Activated T-cell treated with anti-CD3 and anti-CD28 coated beads, Interleukin-2, amount 50 U/mL, for 4 hours (primary cell): ENCODE measurements around the gene ETNK2. TPM values are rescaled to one million over a fixed set of nuclear protein-coding genes. Genes with fewer than 3 reads are reported as not detected.

Source experiments
- ATAC-seq, 2 donors: fragments of 200-7000 bp; cut with Tn5 transposase; one replicate each; pipeline ENCODE4 v1.10.0; 2021
- DNase-seq: peaks from one replicate; pipeline ENCODE4 v3.0.0-alpha.2; 2020
- H3K27me3 Mint-ChIP-seq: one replicate; pipeline ENCODE4 v1.8.0; 2021; ENCODE audit warnings: low read depth, mixed read lengths
- H3K36me3 Mint-ChIP-seq: one replicate; pipeline ENCODE4 v1.8.0; 2022; ENCODE audit warnings: mixed read lengths; ENCODE audit not compliant: insufficient read depth
- H3K4me1 Mint-ChIP-seq: one replicate; pipeline ENCODE4 v1.8.0; 2021; ENCODE audit warnings: low read depth, mixed read lengths
- H3K4me3 Mint-ChIP-seq: one replicate; pipeline ENCODE4 v1.8.0; 2021; ENCODE audit warnings: mild to moderate bottlenecking, moderate library complexity, mixed read lengths
- H3K9me3 Mint-ChIP-seq: one replicate; pipeline ENCODE4 v1.8.0; 2021; ENCODE audit warnings: mixed read lengths
- total RNA-seq, 3 donors: library from RNA; stranded (reverse); gene quantifications; one replicate each; pipeline ENCODE4 v1.2.1, GENCODE V29; 2021

The ETNK2 gene
- total RNA-seq, 3 donors from 2014 or later: 0.79 to 1.2 (median 0.99) TPM

DNA sequence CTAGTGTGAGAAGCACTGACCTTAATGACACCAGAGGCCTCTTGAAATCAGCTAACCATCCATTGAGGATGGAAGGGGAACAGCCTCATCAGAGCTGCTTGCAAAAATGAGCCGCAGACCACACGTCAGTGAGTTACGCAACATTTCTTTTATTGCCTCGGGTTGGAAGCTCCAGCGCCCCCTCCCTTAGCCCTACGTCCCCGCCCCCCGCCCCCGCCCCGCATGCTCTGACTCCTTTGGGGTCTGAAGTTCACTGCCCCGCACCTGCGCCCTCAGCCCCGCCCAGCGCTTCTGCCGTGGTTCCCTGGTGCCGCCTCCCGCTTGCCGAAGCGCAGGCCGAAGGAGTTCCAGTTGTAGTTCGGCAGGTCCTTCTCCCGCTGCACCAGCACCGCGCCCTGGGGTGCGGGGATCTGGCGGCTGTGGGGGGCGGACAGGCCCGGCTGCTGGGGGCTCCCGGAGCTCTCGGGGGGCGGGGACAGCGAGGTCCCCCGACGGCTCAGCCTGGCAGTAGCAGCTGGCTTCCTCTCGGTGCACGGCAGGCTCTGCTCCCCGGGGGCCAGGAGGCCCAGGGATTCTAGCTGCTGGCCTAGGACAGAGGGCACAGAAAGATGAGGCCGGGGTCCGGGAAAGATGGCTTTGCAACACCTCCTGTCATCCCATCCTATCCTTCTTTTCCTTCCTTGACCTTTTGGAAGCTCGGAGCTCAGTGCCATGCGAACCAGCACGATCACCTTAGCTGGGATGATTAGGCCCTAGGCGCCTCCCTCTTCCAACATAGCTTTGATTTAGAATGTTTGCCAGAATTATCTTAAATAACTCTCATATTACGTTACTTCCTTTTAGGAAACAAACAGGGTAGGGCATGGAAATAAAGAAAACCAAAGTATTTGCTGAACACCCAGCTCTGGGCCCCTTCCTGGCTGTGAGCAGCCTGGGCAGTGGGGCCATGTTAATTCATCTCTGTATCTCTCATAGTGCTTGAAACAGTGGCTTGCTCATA is 38.7 kb upstream of the ETNK2 start:
- Mint-ChIP-seq H3K36me3 (no peaks in the 10 kb centered on the region), H3K4me1 (peaks cover 8% of the 10 kb centered on the region), H3K9me3 (no peaks in the 10 kb centered on the region), H3K4me3 (no peak overlapping the region), H3K27me3 (peaks cover 64% of the 10 kb centered on the region)
- ATAC-seq (peak; percentile 57 to 62), DNase-seq (peak; percentile 16)

GRCh38 chr1:204188959-204189639 is 37.3 kb upstream of the ETNK2 start:
- H3K36me3 Mint-ChIP-seq: no peaks in the 10 kb centered on the region
- DNase-seq (no peak), ATAC-seq (peak in 1 of 2 donors; percentile 46)
- no peaks in the 10 kb centered on the region for H3K9me3 Mint-ChIP-seq
- no peak overlapping the region for H3K4me3 Mint-ChIP-seq
- H3K27me3 Mint-ChIP-seq: peaks cover 66% of the 10 kb centered on the region
- peaks cover 5% of the 10 kb centered on the region for H3K4me1 Mint-ChIP-seq

DNA sequence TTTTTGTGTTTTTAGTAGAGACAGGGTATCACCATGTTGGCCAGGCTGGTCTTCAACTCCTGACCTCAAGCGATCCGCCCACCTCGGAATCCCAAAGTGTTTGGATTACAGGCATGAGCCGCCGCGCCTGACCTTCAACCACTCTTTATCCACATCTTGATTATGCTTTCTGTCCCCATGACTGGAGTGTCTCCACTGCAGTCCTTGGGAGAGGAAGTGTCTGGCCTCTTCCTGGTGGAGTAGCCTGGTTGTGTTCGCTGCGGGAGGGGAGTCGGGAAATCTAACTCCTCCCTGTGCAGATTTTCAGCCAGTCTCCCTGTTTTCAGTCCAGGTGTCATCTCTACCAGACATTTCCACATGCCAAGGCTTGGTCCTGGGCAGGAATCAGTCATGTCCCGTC is 34.8 kb upstream of the ETNK2 start:
- Mint-ChIP-seq H3K36me3 (no peaks in the 10 kb centered on the region), H3K4me1 (peaks cover 5% of the 10 kb centered on the region), H3K4me3 (no peak overlapping the region), H3K27me3 (peaks cover 57% of the 10 kb centered on the region), H3K9me3 (no peaks in the 10 kb centered on the region)
- DNase-seq (no peak), ATAC-seq (no peak)

DNA sequence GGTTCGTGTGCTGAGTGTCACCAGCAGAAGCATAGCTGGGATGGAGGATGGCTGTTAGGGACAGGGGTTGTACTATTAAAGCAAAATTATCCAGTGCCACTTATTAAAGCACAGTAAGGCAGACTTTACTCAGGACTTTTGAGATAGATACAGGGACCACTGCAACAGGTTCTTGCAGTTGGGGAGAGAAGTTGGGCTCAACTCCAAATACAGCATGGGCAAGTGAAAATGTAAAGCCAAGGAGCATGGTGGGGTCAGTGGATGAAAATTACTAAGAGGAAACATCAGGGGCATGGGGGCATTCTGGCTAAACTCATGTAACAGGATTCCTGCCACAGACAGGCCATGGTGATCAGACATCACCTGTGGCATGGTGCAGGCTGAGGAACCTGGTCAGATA is 29.3 kb upstream of the ETNK2 start:
- Mint-ChIP-seq H3K36me3 (no peaks in the 10 kb centered on the region), H3K4me3 (no peak overlapping the region), H3K27me3 (peaks cover 7% of the 10 kb centered on the region), H3K4me1 (no peaks in the 10 kb centered on the region), H3K9me3 (no peaks in the 10 kb centered on the region)
- no peak for ATAC-seq
- no peak for DNase-seq

- no peaks in the 10 kb centered on the region for H3K9me3 Mint-ChIP-seq
- no peak for DNase-seq
- peaks cover 7% of the 10 kb centered on the region for H3K27me3 Mint-ChIP-seq
- ATAC-seq: no peak
- no peaks in the 10 kb centered on the region for H3K36me3 Mint-ChIP-seq
- no peak overlapping the region for H3K4me3 Mint-ChIP-seq
- H3K4me1 Mint-ChIP-seq: no peaks in the 10 kb centered on the region
Measured at GRCh38 chr1:204180133-204180532, 28.3 kb upstream of the ETNK2 start.

DNA sequence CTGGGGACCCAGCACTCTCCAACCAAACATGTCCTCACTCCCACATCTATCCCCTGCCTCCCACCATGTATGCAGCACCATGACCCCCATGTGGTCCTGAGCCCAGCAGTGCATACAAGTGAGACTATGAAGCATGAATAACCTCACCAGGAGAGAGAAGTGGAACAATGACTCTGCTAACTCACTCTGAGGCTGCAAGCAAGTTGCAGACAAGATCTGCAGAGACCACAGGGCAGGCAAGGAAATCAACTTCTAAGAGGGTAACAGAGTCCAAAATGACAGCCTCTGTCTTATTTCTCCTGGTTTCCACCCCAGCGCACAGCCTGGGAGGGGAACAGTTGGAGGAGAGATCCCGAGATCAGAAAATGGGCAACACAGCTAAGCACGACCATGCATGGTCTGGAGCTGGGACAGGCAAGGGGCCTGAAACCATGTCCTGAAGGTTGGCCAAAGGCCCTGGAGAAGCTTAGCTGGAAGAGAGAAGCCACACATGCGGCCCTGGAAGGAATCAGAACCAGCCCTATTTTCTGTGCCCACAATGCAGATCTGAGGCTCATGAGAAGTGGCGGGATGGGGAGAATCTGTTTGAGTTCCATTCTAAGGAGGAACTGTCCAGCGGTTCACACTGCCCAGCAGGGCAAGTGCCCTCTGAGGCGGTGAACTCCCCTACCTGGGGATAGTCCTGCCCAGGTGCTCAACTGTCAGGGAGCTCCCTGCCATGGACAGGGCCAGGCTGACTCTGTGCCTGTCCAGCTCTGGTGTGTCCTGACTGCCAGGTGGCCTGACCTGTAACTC is 26.8 kb upstream of the ETNK2 start:
- Mint-ChIP-seq H3K9me3 (peaks cover under 1% of the 10 kb centered on the region), H3K4me3 (no peak overlapping the region), H3K36me3 (no peaks in the 10 kb centered on the region), H3K4me1 (no peaks in the 10 kb centered on the region), H3K27me3 (peaks cover 6% of the 10 kb centered on the region)
- DNase-seq: no peak
- no peak for ATAC-seq

DNA sequence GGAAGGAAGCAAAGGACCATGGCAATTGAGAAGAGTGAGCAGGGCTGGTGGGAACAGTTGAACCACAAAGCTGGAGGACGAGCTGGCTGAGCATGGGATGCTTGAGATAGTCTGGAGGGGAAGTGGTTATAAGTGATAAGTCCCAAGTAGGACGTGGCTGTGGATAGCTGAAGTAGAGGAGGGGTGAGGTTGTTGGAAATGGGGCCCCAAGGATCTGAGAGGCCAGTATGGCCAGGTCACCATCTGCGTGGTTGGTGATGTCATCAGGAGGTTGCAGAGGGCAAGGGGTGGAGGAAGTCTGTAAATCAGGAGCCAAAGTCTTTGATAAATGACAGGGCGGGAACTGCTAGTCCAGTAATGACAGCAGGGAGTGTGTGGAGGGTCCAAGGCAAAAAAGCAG is 25.3 kb upstream of the ETNK2 start:
- H3K4me3 Mint-ChIP-seq: no peak overlapping the region
- H3K36me3 Mint-ChIP-seq: no peaks in the 10 kb centered on the region
- DNase-seq (no peak), ATAC-seq (no peak)
- H3K4me1 Mint-ChIP-seq: no peaks in the 10 kb centered on the region
- peaks cover 4% of the 10 kb centered on the region for H3K27me3 Mint-ChIP-seq
- H3K9me3 Mint-ChIP-seq: peaks cover 4% of the 10 kb centered on the region

- Mint-ChIP-seq H3K4me1 (no peaks in the 10 kb centered on the region), H3K9me3 (peaks cover 7% of the 10 kb centered on the region), H3K4me3 (no peak overlapping the region), H3K27me3 (peaks cover 4% of the 10 kb centered on the region), H3K36me3 (no peaks in the 10 kb centered on the region)
- no peak for DNase-seq
- ATAC-seq: no peak
Measured at GRCh38 chr1:204176049-204176448, 24.2 kb upstream of the ETNK2 start.

DNA sequence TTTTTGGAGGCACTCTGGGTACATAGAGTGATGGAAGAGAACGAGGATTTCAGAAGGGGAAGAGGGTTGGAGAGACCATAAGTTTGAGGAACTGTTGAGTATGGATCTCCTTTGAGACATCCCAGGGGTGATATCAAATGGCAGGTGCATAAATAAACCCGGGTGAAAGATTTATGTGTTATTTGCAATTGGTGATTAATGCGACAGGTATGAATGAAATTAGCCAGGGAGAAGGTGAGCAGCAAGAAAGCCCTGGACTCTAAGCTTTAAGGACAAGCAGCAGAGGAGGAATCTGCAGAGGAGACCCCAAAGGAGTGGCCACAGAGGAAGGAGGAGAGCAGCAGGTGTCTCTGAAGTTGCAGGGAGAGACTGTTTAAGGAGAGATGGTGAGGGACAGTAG is 23.1 kb upstream of the ETNK2 start:
- H3K4me3 Mint-ChIP-seq: no peak overlapping the region
- peaks cover 4% of the 10 kb centered on the region for H3K27me3 Mint-ChIP-seq
- peaks cover 12% of the 10 kb centered on the region for H3K9me3 Mint-ChIP-seq
- H3K4me1 Mint-ChIP-seq: no peaks in the 10 kb centered on the region
- ATAC-seq (no peak), DNase-seq (no peak)
- no peaks in the 10 kb centered on the region for H3K36me3 Mint-ChIP-seq

GRCh38 chr1:204172404-204173029 is 20.7 kb upstream of the ETNK2 start:
- H3K9me3 Mint-ChIP-seq: peaks cover 24% of the 10 kb centered on the region

GRCh38 chr1:204171751-204172178 is 19.9 kb upstream of the ETNK2 start:
- H3K4me3 Mint-ChIP-seq: no peak overlapping the region
- no peaks in the 10 kb centered on the region for H3K4me1 Mint-ChIP-seq
- no peaks in the 10 kb centered on the region for H3K36me3 Mint-ChIP-seq
- peaks cover 27% of the 10 kb centered on the region for H3K9me3 Mint-ChIP-seq
- DNase-seq (no peak), ATAC-seq (no peak)
- peaks cover 4% of the 10 kb centered on the region for H3K27me3 Mint-ChIP-seq

More at GRCh38 chr1:204172404-204173029, 20.7 kb upstream of the ETNK2 start:
- DNase-seq (no peak), ATAC-seq (no peak)
- no peaks in the 10 kb centered on the region for H3K36me3 Mint-ChIP-seq
- no peak overlapping the region for H3K4me3 Mint-ChIP-seq
- H3K4me1 Mint-ChIP-seq: no peaks in the 10 kb centered on the region
- peaks cover 4% of the 10 kb centered on the region for H3K27me3 Mint-ChIP-seq

- Mint-ChIP-seq H3K9me3 (peaks cover 27% of the 10 kb centered on the region), H3K27me3 (peaks cover 6% of the 10 kb centered on the region), H3K4me1 (no peaks in the 10 kb centered on the region), H3K4me3 (no peak overlapping the region), H3K36me3 (no peaks in the 10 kb centered on the region)
- no peak for DNase-seq
- ATAC-seq: no peak
Measured at GRCh38 chr1:204170494-204171155, 18.8 kb upstream of the ETNK2 start.

DNA sequence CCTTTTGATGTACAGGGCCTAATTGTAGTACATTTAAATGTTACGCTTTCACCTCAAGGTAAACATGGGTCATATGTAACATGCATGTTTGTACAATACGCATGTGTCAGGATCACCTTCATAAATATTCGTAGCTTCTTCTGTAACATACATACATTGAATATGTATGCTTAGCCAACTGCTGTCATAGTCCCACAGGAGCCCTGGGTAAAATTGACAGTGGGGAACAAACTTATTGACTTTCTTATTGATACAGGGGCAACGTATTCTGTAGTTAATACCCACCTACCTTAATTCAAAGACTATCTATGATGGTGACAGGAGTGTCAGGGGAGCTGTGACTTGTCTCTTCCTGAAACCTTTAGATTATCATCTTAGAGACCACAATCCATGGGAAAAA is 18.0 kb upstream of the ETNK2 start:
- H3K27me3 Mint-ChIP-seq: peaks cover 7% of the 10 kb centered on the region
- peaks cover 27% of the 10 kb centered on the region for H3K9me3 Mint-ChIP-seq
- no peak for ATAC-seq
- H3K4me3 Mint-ChIP-seq: no peak overlapping the region
- no peak for DNase-seq
- no peaks in the 10 kb centered on the region for H3K4me1 Mint-ChIP-seq
- H3K36me3 Mint-ChIP-seq: no peaks in the 10 kb centered on the region
